HepG2 (cell line): ENCODE results near the gene ASTN1. TPM values are rescaled to one million over a fixed set of nuclear protein-coding genes. Genes with fewer than 3 reads are reported as not detected.

Experiments
- ATAC-seq: fragments of 200-7000 bp; cut with Tn5 transposase; 3 replicates; pipeline ENCODE4 v1.9.1; 2020; ENCODE audit warnings: mild to moderate bottlenecking, moderate library complexity
- BruUV-seq: library from RNA; stranded (reverse); fragments of 400-500 nt; replicated peaks from 2 replicates; lab custom pipeline; 2021; lab: Mats Ljungman, UMichigan
- CTCF ChIA-PET: fragments of 300-600 bp; formaldehyde crosslinking; extraction: SDS; loops from one replicate; lab custom pipeline; 2021; ENCODE audit warnings: low total read pairs, inconsistent platforms, low intra/inter-chr PET ratio; lab: Yijun Ruan, JAX
- POLR2A ChIA-PET: fragments of 350-600 bp; sonication (Branson Sonifier 250); formaldehyde crosslinking; loops from one replicate; lab custom pipeline; 2020; ENCODE audit warnings: antibody characterized with exemption, inconsistent platforms; lab: Yijun Ruan, JAX
- DNase-seq: peaks from one replicate; pipeline ENCODE4 v3.0.0-alpha.2; 2015; ENCODE audit warnings: low spot score
- FAIRE-seq: peaks from 3 replicates; lab custom pipeline; 2011; peaks lifted over from hg19 to GRCh38; lab: Jason Lieb, UNC
- H2AFZ ChIP-seq: one replicate; pipeline ENCODE4 v1.6.1; 2011; ENCODE audit warnings: low read length, inconsistent platforms
- H3K27ac ChIP-seq: fragments of 300-600 bp; 3 replicates; pipeline ENCODE4 v1.8.0; 2011; ENCODE audit warnings: mixed run types, mild to moderate bottlenecking, mixed read lengths, low read length, inconsistent platforms; ENCODE audit not compliant: insufficient read depth; ENCODE audit errors: extremely low read length
- H3K27me3 ChIP-seq, 2 experiments: fragments of 200-600 bp in 1 of 2; 2 replicates in 1 of 2; 3 replicates in 1 of 2; pipeline versions ENCODE4 v1.6.0 to v1.8.0; 2011; ENCODE audit warnings: low read length in 2 of 2, mild to moderate bottlenecking in 2 of 2, moderate library complexity in 2 of 2, inconsistent platforms in 1 of 2; ENCODE audit not compliant: insufficient read depth in 2 of 2, control insufficient read depth in 1 of 2
- H3K36me3 ChIP-seq, 2 experiments: fragments of 200-600 bp in 1 of 2; replicated peaks in 1 of 2; 2 replicates in 1 of 2; 3 replicates in 1 of 2; pipeline versions ENCODE4 v1.5.1 to v1.8.0; 2011; ENCODE audit warnings: low read length in 2 of 2, inconsistent platforms in 1 of 2; ENCODE audit not compliant: insufficient read depth in 2 of 2, control insufficient read depth in 1 of 2
- H3K4me1 ChIP-seq: 2 replicates; pipeline ENCODE4 v1.5.1; 2012; ENCODE audit warnings: low read length, inconsistent platforms; ENCODE audit not compliant: insufficient read depth
- H3K4me2 ChIP-seq: 2 replicates; pipeline ENCODE4 v1.6.0; 2011; ENCODE audit warnings: low read depth, low read length, inconsistent platforms
- H3K4me3 ChIP-seq, 3 experiments: fragments of 200-600 bp in 1 of 3; sonication (generic), shearing (Covaris generic) in 1 of 3; replicated peaks in 1 of 3; 2 replicates each; pipeline ENCODE4 v1.5.1; 2011 to 2016; ENCODE audit warnings: low read length in 3 of 3, inconsistent platforms in 2 of 3, low read depth in 2 of 3, mild to moderate bottlenecking in 2 of 3, control low read depth in 1 of 3, mixed read lengths in 1 of 3; ENCODE audit not compliant: insufficient read depth in 1 of 3
- H3K79me2 ChIP-seq: one replicate; pipeline ENCODE4 v1.6.1; 2011; ENCODE audit warnings: low read length, inconsistent platforms; ENCODE audit not compliant: insufficient read depth
- H3K9ac ChIP-seq: 2 replicates; pipeline ENCODE4 v1.6.0; 2011; ENCODE audit warnings: mild to moderate bottlenecking, low read depth, low read length, inconsistent platforms; ENCODE audit not compliant: insufficient read depth
- H3K9me3 ChIP-seq: 2 replicates; pipeline ENCODE4 v1.5.1; 2012; ENCODE audit warnings: mild to moderate bottlenecking, low read length
- H4K20me1 ChIP-seq: 2 replicates; pipeline ENCODE4 v1.6.0; 2011; ENCODE audit warnings: inconsistent platforms, mild to moderate bottlenecking, low read length, moderate library complexity; ENCODE audit not compliant: insufficient read depth
- ERF ChIP-seq: IDR thresholded peaks from 2 replicates; pipeline ENCODE4 v1.6.1; 2018; ENCODE audit warnings: missing biosample characterization, missing genetic modification reagents
- ESRRA ChIP-seq: sonication (generic); formaldehyde crosslinking; IDR thresholded peaks from 2 replicates; pipeline ENCODE4 v1.5.1; 2020; ENCODE audit warnings: mild to moderate bottlenecking, low read depth, missing genetic modification reagents
- FLYWCH1 ChIP-seq: sonication (generic); formaldehyde crosslinking; IDR thresholded peaks from 2 replicates; pipeline ENCODE4 v1.8.1; 2023; ENCODE audit warnings: mild to moderate bottlenecking, missing genetic modification reagents
- HDAC1 ChIP-seq: sonication (generic); formaldehyde crosslinking; IDR thresholded peaks from 2 replicates; pipeline ENCODE4 v1.5.1; 2020; ENCODE audit warnings: mild to moderate bottlenecking, missing genetic modification reagents
- HMG20A ChIP-seq: IDR thresholded peaks from 2 replicates; pipeline ENCODE4 v1.6.1; 2016; ENCODE audit warnings: borderline replicate concordance
- HOMEZ ChIP-seq: IDR thresholded peaks from 2 replicates; pipeline ENCODE4 v1.6.1; 2016; ENCODE audit warnings: low read depth
- KAT8 ChIP-seq: IDR thresholded peaks from 2 replicates; pipeline ENCODE4 v1.6.1; 2016; ENCODE audit warnings: missing genetic modification reagents, missing compliant biosample characterization
- KLF15 ChIP-seq: sonication (generic); formaldehyde crosslinking; IDR thresholded peaks from 2 replicates; pipeline ENCODE4 v1.8.1; 2023; ENCODE audit warnings: borderline replicate concordance, mild to moderate bottlenecking, inconsistent platforms, missing genetic modification reagents, mixed read lengths
- MTF2 ChIP-seq: sonication (generic); formaldehyde crosslinking; IDR thresholded peaks from 2 replicates; pipeline ENCODE4 v1.5.0; 2020; ENCODE audit warnings: missing genetic modification reagents, borderline replicate concordance
- NR1H2 ChIP-seq: sonication (generic); formaldehyde crosslinking; IDR thresholded peaks from 2 replicates; pipeline ENCODE4 v1.8.1; 2022; ENCODE audit warnings: low read depth, missing genetic modification reagents, borderline replicate concordance
- POLR2G ChIP-seq: fragments of 200-400 bp; formaldehyde crosslinking; IDR thresholded peaks from 2 replicates; pipeline ENCODE4 v1.6.1; 2018; ENCODE audit warnings: mild to moderate bottlenecking, low read depth, low read length, moderate library complexity
- RFX5 ChIP-seq: IDR thresholded peaks from 2 replicates; pipeline ENCODE4 v1.6.1; 2011; ENCODE audit warnings: low read depth, low read length, improper control_type of control experiment
- RFXANK ChIP-seq: IDR thresholded peaks from 2 replicates; pipeline ENCODE4 v1.6.1; 2016
- ZKSCAN1 ChIP-seq: fragments of 150-350 bp; IDR thresholded peaks from 2 replicates; pipeline ENCODE4 v1.6.1; 2014; ENCODE audit warnings: low read length
- ZNF124 ChIP-seq: sonication (generic); formaldehyde crosslinking; IDR thresholded peaks from 2 replicates; pipeline ENCODE4 v1.4.0; 2020; ENCODE audit warnings: missing genetic modification reagents
- ZNF333 ChIP-seq: sonication (generic); formaldehyde crosslinking; IDR thresholded peaks from 2 replicates; pipeline ENCODE4 v1.4.0; 2020; ENCODE audit warnings: mild to moderate bottlenecking, missing genetic modification reagents, borderline replicate concordance
- ZNF552 ChIP-seq: sonication (generic); formaldehyde crosslinking; IDR thresholded peaks from 2 replicates; pipeline ENCODE4 v1.9.0; 2022; ENCODE audit warnings: missing genetic modification reagents, mild to moderate bottlenecking, borderline replicate concordance
- ZNF563 ChIP-seq: sonication (generic); formaldehyde crosslinking; IDR thresholded peaks from 2 replicates; pipeline ENCODE4 v1.8.0; 2022; ENCODE audit warnings: mild to moderate bottlenecking, moderate library complexity, missing genetic modification reagents
- ZNF746 ChIP-seq: sonication (generic); formaldehyde crosslinking; IDR thresholded peaks from 2 replicates; pipeline ENCODE4 v1.8.0; 2022; ENCODE audit warnings: mild to moderate bottlenecking, missing genetic modification reagents
- WGBS: methylation state at CpG from one replicate; pipeline ENCODE4 v1.1.6; 2017; ENCODE audit warnings: low lambda C conversion rate; 5-methylcytosine and 5-hydroxymethylcytosine counted together
- in situ Hi-C: cut with HindIII; loops from 2 replicates; pipeline ENCODE4 v1.10.0; 2017; ENCODE audit warnings: low pct_unique_long_range_greater_than_20kb; ENCODE audit not compliant: extremely low pct_ligation_motif_present
- intact Hi-C: fragments of 100-400 bp; cut with micrococcal nuclease; formaldehyde crosslinking; loops from one replicate; pipeline ENCODE4 v1.10.0; 2022; ENCODE audit not compliant: unreplicated experiment
- polyA plus RNA-seq, 8 experiments: library from polyadenylated mRNA; depleted of rRNA in 3 of 8; stranded (reverse) in 7 of 8; unstranded in 1 of 8; fragments of >200 nt; fragmentation: Illumina TruSeq in 4 of 8; extraction: Trizol in 4 of 8; gene quantifications; 2 replicates each; pipeline versions ENCODE4 v1.2.1 to v1.2.3, GENCODE V29; 2011 to 2016; ENCODE audit warnings: low read depth in 4 of 8, missing spikeins in 1 of 8, mixed read lengths in 1 of 8; ENCODE audit not compliant: insufficient read depth in 1 of 8
- total RNA-seq, 5 experiments: library from RNA; depleted of rRNA; stranded (reverse); fragments of >200 nt; fragmentation: Illumina TruSeq; extraction: Trizol; gene quantifications; 2 replicates each; pipeline ENCODE4 v1.2.3, GENCODE V29; 2016; ENCODE audit warnings: low read depth in 1 of 5

Gene ASTN1
- total and polyA plus RNA-seq, 2 of the 13 experiments (the other 11 are each of a cell fraction or from before 2014, with no cell fraction given): not detected

- Histone ChIP-seq H3K27ac (no peak overlapping the region), H3K36me3 (no peaks in the 10 kb centered on the region), H3K4me1 (no peaks in the 10 kb centered on the region), H3K79me2 (no peaks in the 10 kb centered on the region), H3K4me3 (no peak overlapping the region), H4K20me1 (no peaks in the 10 kb centered on the region), H2AFZ (no peak overlapping the region), H3K9me3 (no peaks in the 10 kb centered on the region), H3K9ac (no peak overlapping the region), H3K4me2 (no peak overlapping the region), H3K27me3 (no peaks in the 10 kb centered on the region)
- intact Hi-C loops (no loop called here), in situ Hi-C loops (no loop called here)
- WGBS: 3% methylated on average over 4 of the region's 4 CpGs
- FAIRE-seq (no peak), ATAC-seq (no peak), DNase-seq (no peak)
- POLR2A ChIA-PET: no interaction called here
- BruUV-seq: no TSS peak
- TF ChIP-seq HOMEZ (CRISPR knock-in tag) (no peak), HDAC1 (CRISPR knock-in tag) (no peak), MTF2 (no peak), ZNF746 (CRISPR knock-in tag) (no peak), ZNF552 (no peak), ERF (CRISPR knock-in tag) (no peak), ESRRA (CRISPR knock-in tag) (no peak), NR1H2 (CRISPR knock-in tag) (no peak), ZNF563 (CRISPR knock-in tag) (no peak), HMG20A (CRISPR knock-in tag) (no peak), ZNF333 (CRISPR knock-in tag) (no peak), ZKSCAN1 (no peak), POLR2G (no peak), KAT8 (CRISPR knock-in tag) (no peak), RFXANK (CRISPR knock-in tag) (no peak), RFX5 (no peak), ZNF124 (CRISPR knock-in tag) (no peak), FLYWCH1 (CRISPR knock-in tag) (no peak), KLF15 (no peak)
- CTCF ChIA-PET: no interaction called here
Observed at GRCh38 chr1:177080564-177080963, 83.9 kb downstream of the ASTN1 start.
